Stimulated activated CD4-positive, alpha-beta T cell treated with anti-CD3 and anti-CD28 coated beads, TNF-alpha, amount 100 ng/mL, for 48 hours (primary cell): ENCODE measurements around the gene TMIE.

ENCODE experiments used
- DNase-seq, 3 donors: peaks; one replicate each; pipeline ENCODE4 v3.0.0-alpha.2; 2020; ENCODE audit warnings: low read depth in 3 of 3

The TMIE gene

DNA sequence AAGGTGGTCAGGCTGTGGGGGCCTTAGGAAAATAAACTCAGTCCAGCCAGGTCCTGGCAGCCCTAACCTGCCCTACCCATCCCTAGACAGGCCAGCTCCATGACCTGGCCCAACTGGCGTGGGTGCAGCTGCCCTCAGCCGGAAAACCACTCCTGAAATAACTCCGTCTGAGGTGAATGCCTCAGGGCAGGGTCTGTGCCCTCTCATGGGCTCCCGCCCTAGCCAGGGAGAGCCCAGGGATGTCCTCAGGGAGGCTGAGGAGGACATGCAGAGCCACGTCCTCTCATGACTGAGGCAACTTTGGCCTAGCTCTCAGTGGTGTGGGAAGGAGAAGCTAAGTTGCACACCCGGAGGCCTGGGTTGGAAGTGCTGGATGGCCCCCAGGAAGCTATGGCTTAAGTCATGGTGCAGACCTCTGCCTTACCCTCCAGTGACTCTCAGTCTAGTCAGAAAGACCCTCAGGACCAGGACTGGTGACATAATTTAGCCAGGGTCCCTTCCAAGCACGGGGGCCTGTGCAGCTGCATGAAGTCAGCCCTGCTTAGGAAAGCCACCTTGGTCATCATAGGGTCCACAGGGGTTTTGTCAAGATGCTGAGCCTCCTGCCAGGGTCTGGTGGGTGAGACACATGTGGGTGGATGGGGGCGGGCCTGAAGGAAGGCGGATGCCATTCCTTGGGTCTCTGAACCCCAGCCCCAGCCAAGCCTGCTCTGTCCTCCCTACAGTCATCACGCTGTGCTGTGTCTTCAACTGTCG lies 7.4 kb downstream of the TMIE start:
- DNase-seq, result no peak

- DNase-seq, result no peak
Observed at GRCh38 chr3:46709157-46709654, 8.0 kb downstream of the TMIE start.

DNA sequence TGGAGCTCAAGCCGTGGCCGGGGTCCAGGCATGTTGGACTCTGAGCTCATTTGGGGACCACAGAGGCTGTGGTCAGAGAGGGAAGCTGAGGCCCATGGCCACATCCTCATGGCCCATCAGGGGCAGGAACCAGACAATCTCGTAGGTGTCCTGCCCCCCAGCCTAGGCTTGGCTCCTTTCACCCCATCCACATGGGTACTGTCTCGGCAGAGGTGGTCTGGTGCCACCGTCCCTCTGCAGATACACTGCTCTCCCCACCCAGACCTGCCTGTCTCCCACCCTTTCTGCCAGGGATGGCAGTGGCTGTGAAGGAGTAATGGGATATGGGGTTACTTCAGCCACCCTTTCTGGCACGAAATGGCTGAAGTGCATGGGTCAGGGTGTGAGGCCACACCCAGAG lies 8.5 kb downstream of the TMIE start:
- no peak for DNase-seq

DNA sequence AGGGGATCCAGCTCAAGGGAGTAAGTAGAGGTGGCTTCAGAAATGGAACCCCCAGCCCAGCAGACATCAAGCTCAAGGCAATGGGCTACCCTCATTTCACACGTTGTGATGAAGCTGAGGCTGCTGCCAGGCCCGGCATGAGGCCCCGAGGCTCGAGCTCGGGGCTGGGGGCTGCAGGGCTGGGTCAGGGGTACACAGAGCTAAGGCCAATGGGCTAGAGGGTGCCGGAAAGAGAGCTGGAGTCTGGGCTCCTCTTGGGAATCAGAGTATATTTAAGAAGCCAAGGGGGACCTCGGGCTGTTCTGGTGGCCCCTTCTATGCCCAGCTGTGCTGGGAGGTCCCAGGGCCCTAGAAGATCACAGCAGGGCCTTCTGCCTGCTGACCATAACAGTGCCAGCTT lies 9.0 kb downstream of the TMIE start:
- no peak for DNase-seq

DNA sequence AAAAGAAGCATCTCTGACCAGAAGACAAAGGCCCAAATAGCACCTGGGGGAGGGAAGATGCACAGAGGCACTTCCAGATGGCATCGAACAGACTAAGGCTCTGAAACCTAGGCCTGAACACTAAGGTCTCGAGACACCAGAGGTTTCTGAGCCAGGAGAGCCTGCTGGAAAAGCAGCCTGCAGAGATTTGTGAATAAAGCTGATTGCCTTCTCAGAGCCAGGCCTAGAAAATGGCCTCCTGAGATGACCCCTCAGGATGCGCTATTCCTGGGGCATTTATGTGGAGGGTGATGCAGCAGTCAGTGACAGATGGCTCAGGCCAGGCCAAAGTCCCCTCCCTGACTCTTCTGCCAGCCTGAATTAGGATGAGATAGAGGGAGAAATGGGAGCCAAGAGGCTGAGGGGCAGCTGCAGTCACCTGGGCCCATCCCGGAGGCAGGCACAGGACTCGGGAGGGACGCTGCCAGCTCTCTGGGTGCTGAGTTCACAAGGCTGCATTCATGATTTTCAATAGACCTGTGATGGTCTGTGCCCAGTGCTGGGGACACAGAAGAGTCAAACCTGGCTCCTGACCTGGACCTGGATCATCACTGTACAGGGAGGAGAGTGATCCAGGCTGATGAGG lies 9.6 kb downstream of the TMIE start:
- no peak for DNase-seq

DNA sequence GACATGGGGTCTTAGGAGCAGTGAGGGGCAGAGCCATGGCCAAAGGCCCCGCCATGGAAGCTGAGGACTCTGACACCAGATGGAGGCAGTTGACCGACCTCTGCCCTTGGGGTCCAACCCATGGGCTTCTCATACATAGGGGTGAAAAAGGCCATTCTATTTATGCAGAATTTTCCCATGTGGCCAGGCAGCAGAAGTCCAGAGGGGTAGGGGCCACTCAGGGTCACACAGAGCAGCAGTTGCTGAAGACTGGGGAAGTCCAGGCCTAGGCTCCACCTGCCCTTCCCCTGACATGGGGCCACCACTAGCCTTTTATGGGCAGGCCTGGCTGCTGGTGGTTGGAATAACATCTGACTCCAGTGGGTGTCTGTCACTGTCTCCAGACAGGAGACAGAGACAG lies 10.1 kb downstream of the TMIE start:
- DNase-seq, result no peak

- DNase-seq, result no peak
Observed at GRCh38 chr3:46711760-46712159, 10.6 kb downstream of the TMIE start.

DNA sequence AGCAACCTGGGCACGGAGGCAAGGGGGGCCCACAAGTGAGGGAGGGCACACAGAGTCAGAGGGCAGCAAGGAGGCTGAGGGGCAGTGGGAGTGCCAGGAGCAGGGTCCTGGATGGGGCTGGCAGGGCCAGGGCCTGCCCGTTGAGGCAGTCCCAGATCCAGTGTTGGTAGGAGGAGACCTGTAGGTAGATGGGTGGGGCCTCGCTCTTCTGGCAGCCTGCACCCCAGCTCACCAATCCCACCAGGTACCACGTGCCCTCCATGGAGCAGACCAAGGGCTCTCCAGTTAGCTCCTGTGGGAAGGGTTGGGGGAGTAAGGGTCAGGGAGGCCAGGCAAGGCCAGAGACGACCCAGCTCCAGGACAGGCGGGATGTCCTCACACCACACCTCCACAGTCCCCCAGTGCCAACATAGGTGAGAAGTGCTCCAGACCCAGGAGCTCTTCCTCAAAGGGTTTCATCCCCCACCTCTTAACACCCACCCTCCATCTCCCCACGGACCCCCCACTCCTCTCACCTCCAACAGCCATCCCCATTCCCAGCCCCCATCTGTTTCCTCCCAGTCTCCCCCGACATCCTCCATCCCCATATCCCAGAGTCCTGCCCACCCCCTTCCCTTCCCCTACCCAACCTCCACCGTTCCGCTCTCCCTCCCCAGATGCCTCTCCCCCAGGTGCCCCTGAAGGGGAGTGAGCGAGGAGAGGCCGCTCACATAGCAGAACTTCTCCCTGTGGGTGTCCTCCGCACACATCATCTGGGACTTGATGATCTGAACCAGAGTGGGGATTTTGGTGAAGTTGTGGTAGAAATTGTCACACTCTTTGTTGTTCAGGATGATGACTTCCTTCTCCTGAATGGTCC lies 11.2 kb downstream of the TMIE start:
- DNase-seq, result no peak

DNA sequence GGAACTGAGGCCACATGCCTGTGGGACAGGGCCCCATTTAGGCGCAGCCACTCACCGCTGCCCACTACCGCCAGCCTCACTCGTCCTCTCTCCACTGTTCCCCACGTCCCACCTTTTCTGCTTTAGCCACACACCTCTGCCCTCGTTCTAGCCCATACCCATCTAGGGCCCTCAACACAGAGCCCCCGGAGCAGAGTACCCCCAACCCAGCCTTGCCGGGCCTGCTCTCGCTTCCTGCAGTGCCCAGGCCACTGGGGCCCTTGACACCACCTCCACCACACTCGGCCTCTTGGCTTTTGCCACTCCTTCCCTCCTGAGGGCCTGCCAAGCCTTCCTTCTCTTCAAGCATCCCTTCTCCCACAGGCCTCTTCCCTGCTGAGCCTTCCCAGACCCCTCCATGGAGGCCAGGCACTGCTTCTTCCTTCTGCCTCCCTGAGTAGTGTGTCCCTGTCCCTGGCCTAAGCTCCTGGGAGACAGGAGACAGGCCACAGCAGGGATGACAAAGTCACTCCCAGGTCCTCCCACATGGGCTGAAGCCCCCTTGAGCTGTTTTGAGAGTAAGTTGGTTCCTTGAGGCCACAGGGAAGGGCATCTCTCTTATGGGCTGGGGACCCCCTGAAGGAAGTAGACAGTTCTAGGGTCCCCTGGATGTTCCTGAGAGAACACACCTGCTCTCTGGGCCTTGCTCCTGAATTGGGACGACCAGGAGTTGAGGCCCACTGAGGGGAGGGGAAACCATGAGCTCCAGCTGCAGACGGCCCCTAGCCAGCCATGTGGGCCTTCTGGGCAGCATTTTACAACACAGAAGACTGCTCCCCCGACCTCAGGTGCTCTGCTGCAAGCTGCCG lies 12.1 kb downstream of the TMIE start:
- no peak for DNase-seq

DNA sequence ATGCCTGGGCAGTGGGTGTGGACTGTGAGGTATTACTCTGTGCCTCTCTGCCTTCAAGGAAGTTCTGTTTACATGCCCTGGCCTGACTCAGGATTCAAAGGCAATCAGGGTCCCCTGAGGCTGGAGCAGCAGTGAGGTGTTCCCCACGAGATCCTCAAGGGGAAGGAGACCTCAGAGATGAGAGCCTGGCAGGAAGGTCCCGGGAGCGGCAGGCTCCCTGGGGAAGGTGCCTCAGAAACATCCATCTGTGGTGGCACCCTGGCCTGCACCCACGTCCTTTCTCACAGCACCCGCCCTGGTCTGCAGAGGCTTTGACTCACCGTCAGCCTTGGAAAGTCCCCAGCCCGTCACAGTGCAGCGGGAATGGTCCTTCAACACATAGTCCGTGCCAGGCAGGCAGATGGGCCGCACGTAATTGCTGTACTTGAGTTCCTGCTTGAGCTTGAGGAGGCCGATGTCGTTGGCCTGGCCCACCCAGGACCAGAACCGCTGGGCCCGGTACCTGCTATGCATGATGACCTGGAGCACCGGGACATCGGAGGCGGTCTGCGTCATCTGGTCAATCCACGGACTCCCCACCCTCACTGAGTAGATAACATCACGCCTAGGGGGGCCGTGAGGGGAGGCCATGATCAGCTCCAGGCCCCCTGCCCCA lies 12.8 kb downstream of the TMIE start:
- DNase-seq, result no peak

- DNase-seq, result no peak
Observed at GRCh38 chr3:46714728-46715506, 13.7 kb downstream of the TMIE start.

DNA sequence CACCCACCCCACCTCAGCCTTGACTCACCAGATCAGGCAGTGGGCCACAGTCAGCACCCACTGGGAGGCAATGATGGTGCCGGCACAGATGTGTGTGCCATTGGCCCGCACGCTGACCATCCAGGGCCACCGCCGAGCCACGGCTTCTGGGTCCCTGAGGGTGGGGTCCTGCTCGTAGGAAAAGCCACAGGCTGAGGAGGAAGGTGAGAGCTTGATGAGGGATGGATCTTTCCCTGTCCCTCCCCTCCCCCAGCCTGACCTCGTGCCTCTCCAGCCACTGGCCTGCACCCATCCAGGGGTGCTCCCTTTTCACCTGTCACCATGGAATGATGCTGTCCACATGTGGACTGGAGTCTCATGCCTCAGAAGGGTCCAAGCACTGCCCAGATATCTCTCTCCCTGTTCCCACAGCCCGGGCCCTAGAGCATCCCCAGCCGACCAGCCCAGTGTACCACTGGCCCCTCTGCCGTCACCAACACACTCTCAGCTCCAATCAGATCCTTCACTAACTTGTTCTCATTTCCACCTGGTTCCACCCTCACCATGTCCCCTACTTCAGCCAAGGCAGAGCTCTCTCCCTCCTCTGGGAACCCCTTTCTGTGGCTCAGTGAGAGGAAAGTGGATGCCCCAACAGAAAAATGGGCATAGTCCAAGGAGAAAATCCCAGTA lies 14.4 kb downstream of the TMIE start:
- no peak for DNase-seq

- DNase-seq, result no peak
Observed at GRCh38 chr3:46716461-46717441, 15.6 kb downstream of the TMIE start.

DNA sequence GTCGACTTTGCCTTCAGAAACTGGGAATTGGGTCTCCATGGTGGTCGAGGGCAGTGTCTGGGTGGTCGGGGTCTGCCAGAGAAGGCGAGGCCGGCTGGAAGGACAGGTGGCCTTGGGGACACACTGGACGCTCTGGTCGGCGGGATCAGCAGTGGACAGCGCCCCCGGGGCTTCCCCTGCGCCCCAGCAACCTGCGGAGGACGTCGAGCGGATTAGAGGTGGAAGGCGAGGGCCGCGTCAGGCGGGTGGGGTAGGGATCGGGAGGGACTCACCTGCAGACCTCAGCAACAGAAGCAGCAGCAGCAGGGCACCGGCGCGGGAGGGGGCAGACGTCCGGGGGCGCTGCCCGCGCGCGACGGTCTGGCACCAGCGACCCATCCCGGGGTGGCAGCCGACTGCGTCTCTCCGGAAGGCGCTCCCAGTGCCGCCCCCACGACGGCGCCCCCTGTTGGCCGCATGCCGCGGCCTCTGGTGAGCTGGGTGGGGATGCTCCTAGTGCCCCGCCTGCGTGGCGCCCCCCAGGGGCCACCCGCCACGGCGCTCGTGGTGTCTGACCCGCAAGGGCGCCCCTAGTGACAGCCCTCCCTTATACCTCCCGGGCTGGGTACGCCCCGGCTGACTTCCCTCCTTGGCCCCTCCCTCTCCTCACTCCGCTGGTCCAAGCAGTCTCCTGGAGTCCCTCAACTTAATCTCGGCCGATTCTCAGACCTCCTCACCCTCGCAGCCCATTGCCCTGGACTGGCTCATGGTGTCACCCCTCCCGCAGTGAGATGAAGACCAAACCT lies 16.4 kb downstream of the TMIE start, which contains the start of gene PRSS50:
Gene PRSS50, minus strand, starts transcription at position 423 of the 785 bp plus-strand sequence. Its CDS starts 45 bp downstream, at position 378.
- DNase-seq, result peak in 2 of 3 donors; percentile 18 to 61

GRCh38 chr3:46719044-46719565 lies 17.9 kb downstream of the TMIE start:
- no peak for DNase-seq

DNA sequence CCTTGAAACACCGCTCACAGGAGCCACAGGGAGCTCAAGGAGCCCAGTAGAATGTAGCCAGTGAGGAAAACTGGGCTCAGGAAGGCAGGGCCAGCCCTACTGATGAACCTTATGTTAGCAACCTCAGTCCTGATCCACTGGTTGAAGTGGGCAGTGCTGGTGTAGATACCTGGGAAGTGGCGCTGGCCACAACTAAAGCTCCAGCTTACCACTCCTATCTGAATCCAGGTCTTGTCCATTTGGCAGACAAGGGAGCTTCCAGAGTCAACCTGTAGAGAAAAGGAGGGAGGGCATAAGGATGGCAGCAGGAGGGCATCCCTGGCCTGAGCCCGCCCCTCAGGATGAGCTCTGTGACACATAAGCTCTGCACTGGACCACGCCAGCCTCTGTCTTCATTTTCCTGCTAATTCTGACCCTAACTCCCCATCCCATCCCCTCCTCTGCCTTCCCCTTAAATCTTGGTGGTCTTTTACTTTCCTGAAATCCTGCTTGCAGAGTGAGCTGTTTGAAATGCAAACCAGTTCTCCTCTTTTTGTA lies 18.6 kb downstream of the TMIE start:
- DNase-seq, result no peak

- DNase-seq, result no peak
Observed at GRCh38 chr3:46721009-46721408, 19.8 kb downstream of the TMIE start.
